ENCODE measurements around the gene MYOG. TPM values are rescaled to one million over a fixed set of nuclear protein-coding genes. Genes with fewer than 3 reads are reported as not detected.

Gene MYOG
- total RNA-seq (12.7 TPM), polyA plus RNA-seq (not detected)

GRCh38 chr1:203085528-203086406, at the start of gene MYOG:
Gene MYOG, minus strand, starts transcription at chr1:203086012. Its CDS starts 51 bp downstream, at chr1:203085961.
- Histone ChIP-seq H3K4me1 (ENCODE audit: insufficient read depth) (no peaks in the 10 kb centered on the region), H3K4me3 (ENCODE audit: low read depth, low read length) (no peak within 1 kb of the TSS), H3K27ac (ENCODE audit: low read depth) (no peak within 1 kb of the TSS), H3K36me3 (ENCODE audit: insufficient read depth) (no peaks in the 10 kb centered on the region)
- DNase-seq (ENCODE audit: extremely low spot score): no peak
- WGBS: 87% methylated on average over 36 of the region's 36 CpGs

- no peak for DNase-seq (ENCODE audit: extremely low spot score)
- no peak overlapping the region for H3K4me3 ChIP-seq (ENCODE audit: low read depth, low read length)
- H3K27ac ChIP-seq (ENCODE audit: low read depth): no peak overlapping the region
- 81% methylated on average over 12 of the region's 12 CpGs for WGBS
- no peaks in the 10 kb centered on the region for H3K36me3 ChIP-seq (ENCODE audit: insufficient read depth)
- H3K4me1 ChIP-seq (ENCODE audit: insufficient read depth): no peaks in the 10 kb centered on the region
Observed at GRCh38 chr1:203133970-203134725, 48.3 kb upstream of the MYOG start.

- WGBS: 92% methylated on average over 9 of the region's 9 CpGs
- Histone ChIP-seq H3K4me1 (ENCODE audit: insufficient read depth) (no peaks in the 10 kb centered on the region), H3K36me3 (ENCODE audit: insufficient read depth) (no peaks in the 10 kb centered on the region), H3K27ac (ENCODE audit: low read depth) (no peak overlapping the region), H3K4me3 (ENCODE audit: low read depth, low read length) (no peak overlapping the region)
- no peak for DNase-seq (ENCODE audit: extremely low spot score)
Observed at GRCh38 chr1:203131548-203132200, 45.9 kb upstream of the MYOG start.

GRCh38 chr1:203130358-203130985, 44.7 kb upstream of the MYOG start:
- no peak overlapping the region for H3K27ac ChIP-seq (ENCODE audit: low read depth)
- WGBS: 83% methylated on average over 3 of the region's 3 CpGs
- no peak for DNase-seq (ENCODE audit: extremely low spot score)
- H3K36me3 ChIP-seq (ENCODE audit: insufficient read depth): no peaks in the 10 kb centered on the region
- H3K4me1 ChIP-seq (ENCODE audit: insufficient read depth): no peaks in the 10 kb centered on the region
- no peak overlapping the region for H3K4me3 ChIP-seq (ENCODE audit: low read depth, low read length)

GRCh38 chr1:203129501-203130231, 43.9 kb upstream of the MYOG start:
- no peak overlapping the region for H3K4me3 ChIP-seq (ENCODE audit: low read depth, low read length)
- DNase-seq (ENCODE audit: extremely low spot score): no peak
- WGBS: 64% methylated on average over 7 of the region's 7 CpGs
- no peak overlapping the region for H3K27ac ChIP-seq (ENCODE audit: low read depth)
- no peaks in the 10 kb centered on the region for H3K36me3 ChIP-seq (ENCODE audit: insufficient read depth)
- H3K4me1 ChIP-seq (ENCODE audit: insufficient read depth): no peaks in the 10 kb centered on the region

GRCh38 chr1:203128716-203129500, 43.1 kb upstream of the MYOG start:
- WGBS: 93% methylated on average over 29 of the region's 29 CpGs
- no peak for DNase-seq (ENCODE audit: extremely low spot score)

GRCh38 chr1:203128431-203128715, 42.6 kb upstream of the MYOG start:
- Histone ChIP-seq H3K4me1 (ENCODE audit: insufficient read depth) (no peaks in the 10 kb centered on the region), H3K27ac (ENCODE audit: low read depth) (no peak overlapping the region), H3K36me3 (ENCODE audit: insufficient read depth) (no peaks in the 10 kb centered on the region), H3K4me3 (ENCODE audit: low read depth, low read length) (no peak overlapping the region)
- DNase-seq (ENCODE audit: extremely low spot score): no peak
- 28% methylated on average over 7 of the region's 7 CpGs for WGBS

More at GRCh38 chr1:203128716-203129500, 43.1 kb upstream of the MYOG start:
- Histone ChIP-seq H3K4me3 (ENCODE audit: low read depth, low read length) (no peak overlapping the region), H3K27ac (ENCODE audit: low read depth) (no peak overlapping the region), H3K4me1 (ENCODE audit: insufficient read depth) (no peaks in the 10 kb centered on the region), H3K36me3 (ENCODE audit: insufficient read depth) (no peaks in the 10 kb centered on the region)

GRCh38 chr1:203127666-203128430, 42.0 kb upstream of the MYOG start, which contains the start of gene ADORA1:
Gene ADORA1, plus strand, starts transcription at chr1:203127726. Its CDS starts 1,116 bp downstream, at chr1:203128842.
- Histone ChIP-seq H3K4me3 (ENCODE audit: low read depth, low read length) (peak within 1 kb of the TSS; percentile 17), H3K36me3 (ENCODE audit: insufficient read depth) (no peaks in the 10 kb centered on the region), H3K27ac (ENCODE audit: low read depth) (no peak within 1 kb of the TSS), H3K4me1 (ENCODE audit: insufficient read depth) (no peaks in the 10 kb centered on the region)
- WGBS: 1% methylated on average over 51 of the region's 51 CpGs
- DNase-seq (ENCODE audit: extremely low spot score): no peak

GRCh38 chr1:203126866-203127665, 41.3 kb upstream of the MYOG start:
- WGBS: 22% methylated on average over 12 of the region's 12 CpGs
- Histone ChIP-seq H3K36me3 (ENCODE audit: insufficient read depth) (no peaks in the 10 kb centered on the region), H3K4me3 (ENCODE audit: low read depth, low read length) (peak overlapping the region; percentile 17), H3K27ac (ENCODE audit: low read depth) (no peak overlapping the region), H3K4me1 (ENCODE audit: insufficient read depth) (no peaks in the 10 kb centered on the region)
- no peak for DNase-seq (ENCODE audit: extremely low spot score)

- Histone ChIP-seq H3K4me3 (ENCODE audit: low read depth, low read length) (no peak overlapping the region), H3K36me3 (ENCODE audit: insufficient read depth) (no peaks in the 10 kb centered on the region), H3K27ac (ENCODE audit: low read depth) (no peak overlapping the region), H3K4me1 (ENCODE audit: insufficient read depth) (no peaks in the 10 kb centered on the region)
- no peak for DNase-seq (ENCODE audit: extremely low spot score)
- 29% methylated on average over 8 of the region's 8 CpGs for WGBS
Observed at GRCh38 chr1:203126151-203126865, 40.5 kb upstream of the MYOG start.
